GM21529 (cell line): ENCODE results near the gene NOLC1.

Source experiments
- ATAC-seq: cut with Tn5 transposase; IDR thresholded peaks from one replicate; pipeline ENCODE4 v1.9.1; 2021; ENCODE audit not compliant: unreplicated experiment

The NOLC1 gene

DNA sequence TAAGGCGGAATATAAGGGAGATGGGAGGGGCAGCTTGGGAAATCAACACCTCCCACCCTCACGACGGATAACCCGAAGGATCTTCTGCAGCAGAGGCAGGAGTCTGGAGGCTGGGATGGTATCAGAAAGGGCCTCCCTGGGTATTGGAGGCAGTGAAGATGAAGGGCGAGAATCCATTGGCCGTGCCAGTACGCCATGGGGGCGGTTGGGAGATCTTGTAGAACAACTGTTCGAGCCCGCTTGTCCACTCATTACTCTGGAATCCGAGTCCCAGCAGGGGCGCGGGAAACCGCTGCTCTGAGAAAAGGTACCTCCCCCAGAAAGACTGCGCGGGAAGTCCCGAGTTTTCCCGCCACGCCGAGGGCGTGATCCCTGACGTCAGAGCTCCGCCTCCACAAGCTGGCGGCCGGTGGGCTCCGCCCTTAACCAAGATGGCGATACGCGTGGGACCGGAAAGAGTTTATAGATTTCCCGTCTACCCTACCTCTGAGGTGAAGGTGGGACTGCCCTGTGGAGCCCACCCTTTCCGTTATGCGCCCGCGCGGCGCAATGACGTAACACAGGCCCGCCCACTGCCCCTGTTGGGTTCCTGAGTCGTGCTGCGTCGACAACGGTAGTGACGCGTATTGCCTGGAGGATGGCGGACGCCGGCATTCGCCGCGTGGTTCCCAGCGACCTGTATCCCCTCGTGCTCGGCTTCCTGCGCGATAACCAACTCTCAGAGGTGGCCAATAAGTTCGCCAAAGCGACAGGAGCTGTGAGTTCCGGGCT lies at the start of gene NOLC1:
Gene NOLC1 (plus strand): TSS at position 616 of the 771 bp plus-strand sequence. CDS start 22 bp downstream, at position 638.
- ATAC-seq: peak; percentile 95

DNA sequence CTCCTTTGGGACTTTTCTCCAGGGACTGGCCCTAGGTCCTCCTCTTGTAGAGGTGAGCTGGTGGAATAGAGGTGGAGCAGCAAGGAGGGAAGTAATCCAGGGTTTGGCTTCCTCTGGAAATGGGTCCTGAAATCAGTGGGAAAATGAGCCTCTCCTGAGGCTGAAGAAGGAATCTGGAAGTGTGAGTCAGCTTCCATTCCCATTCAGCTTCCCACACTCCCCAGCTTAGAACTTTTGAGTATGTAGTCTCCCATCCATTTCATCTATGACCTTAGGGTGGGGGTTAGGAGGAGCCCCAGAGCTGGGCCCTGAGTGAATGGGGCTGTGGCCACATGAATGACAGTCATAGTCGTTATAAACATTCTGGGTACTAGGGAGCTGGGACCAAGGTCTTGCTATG lies 49.8 kb upstream of the NOLC1 start:
- no peak for ATAC-seq

DNA sequence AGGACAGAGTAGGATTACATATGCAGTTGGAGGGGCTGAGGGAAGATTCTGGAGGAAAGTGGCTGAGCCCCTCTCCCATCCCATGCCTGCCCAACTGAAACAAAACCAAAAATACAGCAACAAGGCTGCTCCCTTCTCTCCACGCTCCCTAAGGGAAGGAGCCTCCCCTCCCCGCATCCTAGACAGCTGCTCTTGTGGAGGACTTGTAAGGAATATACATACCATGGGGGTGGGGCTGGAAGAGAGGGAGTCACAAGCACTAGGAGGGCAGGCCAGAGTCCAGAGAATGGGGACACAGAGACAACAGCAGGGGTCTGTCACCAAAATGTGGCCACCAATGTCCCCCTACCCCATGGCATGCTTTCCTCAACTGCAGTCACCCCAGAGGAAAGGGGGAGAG lies 45.2 kb upstream of the NOLC1 start:
- no peak for ATAC-seq

DNA sequence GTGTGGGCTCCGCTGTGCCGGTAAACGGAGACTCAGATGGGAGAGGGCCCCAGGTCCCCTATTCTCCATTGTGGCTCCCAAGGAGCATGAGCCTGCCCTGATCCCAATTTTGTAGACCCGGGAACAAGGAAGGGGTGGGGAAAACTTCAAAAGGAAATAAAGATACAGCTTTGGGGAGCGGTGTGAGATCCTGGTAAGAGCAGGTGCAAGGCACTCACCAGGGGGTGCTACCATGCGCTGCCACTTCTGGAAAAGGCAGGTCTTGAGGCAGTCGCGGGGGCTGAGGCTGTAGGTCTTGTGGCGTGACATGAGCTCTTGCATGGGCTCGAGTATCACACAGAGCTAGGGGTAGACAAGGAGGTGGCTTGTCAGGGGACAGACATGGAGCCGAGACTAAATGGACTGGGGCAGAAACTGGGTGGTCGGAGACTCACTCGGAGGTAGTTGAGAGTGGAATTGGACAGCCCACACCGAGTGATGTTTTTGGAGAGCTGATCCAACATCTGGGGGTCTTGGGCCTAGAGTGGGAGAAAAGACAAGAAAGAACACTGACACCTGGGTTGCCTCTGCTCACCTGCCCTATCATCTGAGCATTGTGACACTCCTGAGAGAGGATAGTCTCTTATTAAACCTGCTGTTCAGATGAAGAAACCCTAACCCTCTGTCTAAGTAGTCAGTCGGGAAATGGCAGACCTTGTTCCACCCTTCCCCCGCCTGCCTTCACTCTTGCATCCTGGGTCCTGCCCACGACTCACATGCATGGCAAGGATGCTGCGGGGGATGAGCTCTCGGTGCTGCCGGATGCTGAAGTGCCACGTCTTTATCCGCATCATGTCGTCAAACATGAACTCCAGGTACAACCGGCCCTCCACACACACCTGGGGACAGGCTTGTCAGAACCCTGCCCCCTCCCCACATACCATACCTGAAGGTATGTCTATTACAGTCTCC lies 42.7 kb upstream of the NOLC1 start:
- ATAC-seq: no peak

DNA sequence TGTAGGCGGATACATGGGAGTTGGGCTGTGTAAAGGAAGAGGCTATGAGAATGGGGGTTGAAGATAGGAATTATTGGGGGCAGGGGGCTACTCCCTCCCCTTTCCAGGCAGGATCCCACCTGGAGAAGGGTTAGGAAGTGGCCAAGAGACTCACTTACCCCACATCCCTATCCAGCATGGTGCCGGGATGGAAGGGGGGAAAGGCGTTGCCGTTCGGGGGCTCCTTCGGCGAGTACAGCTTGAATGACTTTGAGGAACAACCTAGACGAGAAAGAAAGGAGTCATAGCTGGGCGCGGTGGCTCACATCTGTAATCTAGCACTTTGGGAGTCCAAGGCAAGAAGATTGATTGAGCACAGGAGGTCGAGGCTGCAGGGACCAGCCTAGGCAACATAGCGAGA lies 40.9 kb upstream of the NOLC1 start:
- no peak for ATAC-seq

DNA sequence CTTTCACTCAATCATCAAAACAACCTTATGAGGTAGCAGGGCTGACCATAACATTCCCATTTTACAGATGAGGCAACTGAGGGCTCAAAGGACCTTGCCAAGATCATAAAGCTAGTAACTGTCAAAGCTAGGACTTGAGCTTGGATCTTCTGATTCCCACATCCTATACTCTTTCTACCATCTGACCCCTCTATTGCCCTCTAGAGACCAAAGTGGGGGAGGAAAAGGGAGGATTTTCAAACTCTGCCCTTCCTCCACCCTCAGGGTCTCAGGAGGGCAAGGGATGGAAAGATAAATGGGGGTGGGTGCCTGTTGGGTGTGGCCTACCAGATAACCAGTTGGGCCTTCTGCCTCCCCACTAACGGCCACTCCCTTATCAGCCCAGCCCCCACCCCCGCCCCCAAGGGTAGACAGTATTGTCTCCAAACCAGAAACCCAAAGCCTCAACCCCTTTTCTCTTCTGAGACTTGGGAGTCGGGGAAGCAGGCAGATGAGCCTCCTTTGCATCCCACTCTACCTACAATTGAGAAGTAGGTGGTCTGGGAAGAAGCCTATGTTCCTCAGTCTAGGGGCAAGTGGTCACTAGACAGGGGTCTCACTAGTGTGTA lies 39.9 kb upstream of the NOLC1 start:
- no peak for ATAC-seq

DNA sequence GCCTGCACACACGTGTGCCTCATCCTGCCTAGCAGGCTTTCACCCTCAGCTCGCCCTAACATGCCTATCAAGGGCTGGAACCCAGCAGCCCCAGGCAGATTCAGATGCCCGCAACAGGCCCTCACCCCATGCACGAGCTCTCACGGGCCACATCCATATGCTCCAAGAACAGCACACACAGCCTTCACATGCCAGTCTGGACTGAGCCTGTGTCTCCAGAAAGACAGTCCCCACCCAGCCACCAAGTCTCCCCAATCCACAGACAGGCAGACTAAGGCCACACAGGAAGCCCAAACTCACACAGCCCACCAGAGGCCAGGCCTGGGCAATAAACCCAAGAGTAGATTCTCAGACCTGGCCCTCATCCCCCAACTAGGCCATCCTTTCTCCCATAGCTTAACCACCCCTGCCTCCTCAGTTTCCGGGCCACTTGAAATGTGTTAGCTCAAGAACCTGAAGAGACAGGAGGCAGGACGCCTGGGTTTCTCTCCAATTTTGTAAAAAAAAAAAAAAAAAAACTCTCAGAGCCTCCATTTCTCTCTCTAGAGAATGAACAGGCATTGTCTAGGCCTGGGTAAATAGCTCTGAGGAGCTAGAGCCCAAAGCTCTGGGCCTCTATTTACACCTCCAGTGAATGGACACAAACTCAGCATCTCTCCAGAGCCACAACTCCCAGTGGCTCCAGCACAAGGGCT lies 38.8 kb upstream of the NOLC1 start:
- ATAC-seq: no peak

DNA sequence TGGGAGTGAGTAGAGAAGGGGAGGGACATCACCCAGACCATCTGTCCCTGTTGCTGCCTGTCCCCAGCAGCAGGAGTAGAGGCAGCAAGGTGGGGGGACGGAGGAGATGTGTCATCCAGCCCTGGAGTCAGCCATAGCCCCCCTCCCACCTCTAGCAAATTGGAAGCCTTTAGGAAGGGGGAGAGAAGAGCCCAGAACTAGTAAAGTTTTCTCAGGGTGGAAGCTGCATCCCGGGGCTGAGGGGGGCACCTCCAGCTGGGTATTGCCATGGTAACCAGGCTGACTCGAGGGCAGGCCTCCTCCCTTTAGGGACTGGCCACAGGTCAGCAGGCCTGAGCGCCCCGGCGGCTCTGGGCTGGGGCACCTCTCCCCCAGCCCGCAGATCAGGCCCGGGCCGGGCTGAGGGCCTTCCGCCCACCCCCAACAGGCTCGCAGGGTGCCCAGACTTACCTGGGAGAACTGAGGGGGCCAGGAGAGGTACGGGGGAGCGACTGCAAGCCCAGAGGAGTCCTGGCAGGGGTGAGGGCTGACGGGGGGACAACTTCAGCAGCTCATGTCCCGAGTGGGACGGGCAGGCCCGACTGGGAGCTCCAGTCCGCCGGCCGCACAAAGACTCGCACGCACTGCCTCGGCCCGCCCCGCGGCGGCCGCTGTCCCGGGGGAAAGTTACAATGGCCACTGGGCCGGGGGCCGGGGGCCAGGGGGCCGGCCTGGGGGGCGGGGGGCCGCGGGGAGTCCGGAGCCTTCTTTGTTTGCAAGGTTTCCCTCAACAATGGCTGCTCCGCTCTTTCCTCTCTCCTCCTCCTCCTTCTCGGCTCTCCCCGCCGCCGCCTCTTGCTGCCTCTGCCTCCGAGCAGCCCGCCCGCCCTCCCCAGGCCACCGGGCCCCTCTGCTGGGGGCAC lies 38.0 kb upstream of the NOLC1 start:
- peak; percentile 11 for ATAC-seq

DNA sequence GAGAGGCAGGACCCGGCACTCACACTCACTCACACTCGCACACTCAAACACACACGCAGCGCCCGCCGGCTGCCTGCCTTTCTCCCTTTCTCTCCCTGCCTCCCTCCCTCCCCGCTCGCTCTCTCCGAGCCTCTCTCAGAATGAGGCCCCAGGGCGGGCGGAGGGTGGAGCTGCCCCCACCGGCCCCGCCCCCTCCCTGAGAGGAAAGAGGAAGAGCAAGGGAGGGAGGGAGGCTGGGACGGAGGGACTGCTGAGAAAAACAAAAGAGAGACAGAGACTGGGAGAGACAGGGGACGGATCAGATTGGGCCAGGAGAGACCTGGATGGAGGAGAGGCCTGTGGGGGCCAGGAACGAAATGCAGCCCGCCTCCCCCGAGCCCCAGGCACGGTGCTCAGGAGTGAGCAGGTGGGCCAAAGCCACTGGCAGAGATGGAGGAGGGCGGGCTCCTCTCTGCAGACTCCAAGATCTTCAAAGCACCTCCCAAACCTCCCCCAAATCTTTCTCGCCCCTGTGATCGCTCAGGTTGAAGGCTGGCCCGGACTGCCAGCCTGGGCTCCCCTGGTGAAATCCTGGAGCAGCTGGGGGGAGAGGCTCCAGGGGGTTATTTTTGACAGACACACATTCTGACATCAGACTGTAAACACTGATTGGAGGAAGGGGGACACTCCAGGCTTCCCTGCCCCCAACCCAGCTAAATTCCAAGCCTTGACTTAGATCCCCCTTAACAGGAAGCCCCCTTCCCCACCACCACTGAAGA lies 37.1 kb upstream of the NOLC1 start:
- ATAC-seq: peak; percentile 67

DNA sequence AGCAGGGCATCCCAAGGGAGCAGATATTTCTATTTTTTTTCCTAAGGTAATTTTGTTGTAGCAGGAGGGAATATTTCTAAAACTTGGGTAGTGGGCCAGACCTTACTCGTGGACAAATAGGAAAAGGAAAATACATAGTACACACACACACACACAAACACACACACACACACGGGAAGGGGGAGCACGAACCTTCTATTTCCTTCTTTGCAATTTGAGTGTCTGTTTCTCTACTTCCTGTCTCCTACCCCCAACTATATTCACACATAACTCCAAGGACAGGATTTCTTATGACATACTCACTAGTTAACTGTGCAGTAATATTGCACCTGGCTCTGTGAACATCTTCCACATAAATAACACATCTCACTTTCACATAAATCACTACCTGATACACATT lies 36.4 kb upstream of the NOLC1 start:
- no peak for ATAC-seq

DNA sequence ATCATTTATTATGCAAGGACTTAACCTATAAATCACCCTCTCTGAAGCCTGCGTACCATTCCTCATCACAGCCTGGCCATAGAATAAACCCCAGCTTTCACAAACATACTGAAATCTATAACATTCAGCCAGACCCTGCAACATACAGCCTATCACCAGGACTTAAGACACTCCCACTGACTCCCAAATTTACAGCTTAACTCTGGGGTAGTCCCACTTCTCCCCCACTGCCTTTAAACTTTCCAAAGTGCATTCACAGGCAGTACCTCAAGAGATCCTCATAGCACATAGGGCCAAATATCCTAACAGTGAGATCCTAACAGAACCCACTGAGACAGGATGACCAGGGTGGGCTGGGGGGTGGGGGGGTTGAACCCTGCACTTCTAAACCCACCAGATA lies 35.5 kb upstream of the NOLC1 start:
- no peak for ATAC-seq

DNA sequence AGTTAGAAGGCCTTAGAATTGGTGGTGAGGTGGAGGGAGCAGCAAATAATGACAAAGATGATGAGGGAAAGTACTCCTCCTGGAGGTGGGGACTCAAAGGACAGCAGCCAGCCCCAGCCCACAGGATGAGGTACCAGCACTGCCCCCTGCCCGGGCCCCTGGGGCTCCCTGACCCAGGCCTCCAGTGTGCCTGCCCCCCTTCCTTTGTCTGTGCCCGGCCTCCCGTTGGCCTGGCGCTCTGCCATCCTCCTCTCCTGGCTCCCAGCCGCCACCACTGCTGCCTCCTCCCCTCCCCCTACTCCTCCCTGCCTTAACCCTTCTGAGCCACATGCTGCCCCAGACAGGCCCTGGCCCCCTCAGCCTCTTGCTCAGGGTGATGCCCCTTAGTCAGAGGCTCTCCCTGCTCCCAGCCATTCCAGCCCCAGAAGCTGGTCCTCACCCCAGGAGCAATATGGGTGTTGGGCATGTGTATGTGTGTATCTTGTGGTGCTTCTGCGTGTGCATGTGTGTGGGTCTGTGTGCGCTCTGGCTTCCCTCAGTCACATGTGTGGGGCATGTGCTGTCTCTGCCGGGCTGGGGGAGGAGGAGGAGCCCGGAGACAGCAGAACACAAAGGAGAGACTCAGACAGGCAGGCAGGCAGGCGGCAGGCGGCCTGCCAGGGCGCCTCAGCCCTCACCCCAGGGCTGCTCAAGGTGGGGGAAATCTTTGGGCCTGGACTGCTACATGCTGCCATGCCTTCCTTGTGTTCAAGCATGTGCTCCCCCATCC lies 34.6 kb upstream of the NOLC1 start:
- ATAC-seq: no peak

DNA sequence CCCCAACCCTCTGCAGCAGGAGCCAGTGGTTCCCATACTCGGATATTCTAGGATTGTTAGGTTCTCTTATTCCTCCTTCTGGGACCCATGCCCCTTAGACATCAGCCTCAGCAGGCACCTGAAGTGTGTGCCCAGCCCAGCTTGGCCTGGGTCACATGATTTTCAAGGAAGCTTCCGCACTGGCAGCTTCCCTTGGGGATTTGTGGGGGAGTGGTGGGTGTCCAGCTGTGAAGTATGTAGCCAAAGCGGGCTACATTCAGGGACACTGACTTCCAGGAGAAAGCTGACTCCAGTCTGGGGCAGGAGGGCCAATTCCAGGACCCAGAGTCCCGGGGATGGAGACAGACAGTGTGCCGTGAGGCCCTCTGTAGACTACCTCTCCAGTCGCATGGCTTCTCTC lies 33.3 kb upstream of the NOLC1 start:
- ATAC-seq: no peak

DNA sequence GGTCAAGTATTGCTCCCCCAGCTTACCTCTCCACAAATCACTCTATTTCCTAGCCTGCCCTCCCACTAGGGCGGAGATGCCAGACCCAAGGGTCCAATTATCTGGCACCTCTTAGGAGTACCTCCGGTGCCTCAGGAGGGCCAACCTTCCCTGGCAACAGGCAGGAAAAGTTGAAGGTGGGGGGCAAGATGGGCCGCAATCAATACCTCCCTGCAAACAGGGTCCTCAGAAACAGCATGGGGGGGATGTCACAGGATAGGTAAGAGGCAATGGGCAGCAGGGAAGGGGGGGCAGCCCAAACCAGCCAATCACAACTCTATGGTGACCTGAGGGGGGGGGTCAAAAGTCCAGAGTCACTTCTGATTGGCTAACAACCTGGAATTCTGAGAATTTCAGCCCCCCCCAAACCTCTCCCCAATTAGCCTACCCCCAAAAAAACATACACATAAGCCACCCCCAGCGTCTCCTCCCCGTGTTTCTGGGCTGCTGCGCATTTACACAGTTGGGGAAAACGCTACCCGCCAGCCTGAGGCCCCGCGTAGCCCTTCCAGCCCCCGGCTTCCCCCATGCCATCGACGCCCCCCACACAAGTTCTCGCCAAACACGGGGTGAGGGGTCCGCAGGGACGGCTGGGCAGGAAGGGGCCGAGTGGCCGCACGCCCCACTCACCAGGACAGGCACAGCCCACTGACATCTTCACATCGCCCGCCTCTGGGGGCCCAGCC lies 32.6 kb upstream of the NOLC1 start:
- ATAC-seq: no peak

DNA sequence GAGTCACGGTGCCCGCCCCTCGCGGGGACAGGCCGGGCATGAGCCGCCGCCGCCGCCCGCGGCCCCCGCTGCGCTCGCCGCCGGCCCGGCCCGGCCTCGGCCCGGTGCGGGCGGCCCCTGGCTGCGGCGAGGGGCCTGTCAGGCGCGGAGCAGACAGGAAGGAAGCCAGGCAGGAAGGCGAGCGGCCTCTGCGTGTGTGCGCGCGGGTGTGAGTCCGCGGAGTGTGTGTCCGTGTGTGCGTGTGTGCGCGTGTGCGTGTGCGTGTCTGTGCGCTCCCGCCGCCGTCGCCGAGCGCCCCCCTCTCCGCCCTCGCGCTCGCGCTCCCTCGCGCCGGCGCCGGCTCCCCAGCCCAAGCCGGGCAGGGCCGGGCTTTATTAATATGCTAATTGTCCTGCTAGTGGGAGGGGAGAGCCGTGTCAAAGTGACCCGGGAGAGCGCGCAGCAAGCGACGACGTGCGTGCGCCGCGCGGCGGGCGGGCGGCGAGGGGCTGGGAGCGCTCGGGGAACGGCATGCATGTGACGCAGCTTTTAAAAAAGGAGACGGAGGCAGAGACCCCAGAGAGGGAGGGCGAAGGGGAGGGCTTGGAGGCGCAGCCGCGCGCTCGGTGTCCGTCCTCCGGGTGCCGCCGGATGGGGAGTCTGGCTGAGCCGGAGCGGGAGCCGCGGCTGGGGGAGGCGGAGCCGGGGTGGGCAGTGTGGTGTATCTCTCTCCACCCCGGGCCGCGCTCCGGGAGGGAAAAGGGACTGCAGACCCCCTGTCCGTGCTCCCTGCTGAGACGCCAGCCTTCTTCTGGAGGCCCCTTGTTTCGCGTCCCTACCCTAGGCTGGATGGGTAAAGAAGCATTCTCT lies 31.8 kb upstream of the NOLC1 start, which contains the start of gene LDB1:
Gene LDB1 (minus strand): TSS at position 227 of the 849 bp plus-strand sequence. CDS start 258 bp downstream, outside the sequence.
- peak; percentile 62 for ATAC-seq

DNA sequence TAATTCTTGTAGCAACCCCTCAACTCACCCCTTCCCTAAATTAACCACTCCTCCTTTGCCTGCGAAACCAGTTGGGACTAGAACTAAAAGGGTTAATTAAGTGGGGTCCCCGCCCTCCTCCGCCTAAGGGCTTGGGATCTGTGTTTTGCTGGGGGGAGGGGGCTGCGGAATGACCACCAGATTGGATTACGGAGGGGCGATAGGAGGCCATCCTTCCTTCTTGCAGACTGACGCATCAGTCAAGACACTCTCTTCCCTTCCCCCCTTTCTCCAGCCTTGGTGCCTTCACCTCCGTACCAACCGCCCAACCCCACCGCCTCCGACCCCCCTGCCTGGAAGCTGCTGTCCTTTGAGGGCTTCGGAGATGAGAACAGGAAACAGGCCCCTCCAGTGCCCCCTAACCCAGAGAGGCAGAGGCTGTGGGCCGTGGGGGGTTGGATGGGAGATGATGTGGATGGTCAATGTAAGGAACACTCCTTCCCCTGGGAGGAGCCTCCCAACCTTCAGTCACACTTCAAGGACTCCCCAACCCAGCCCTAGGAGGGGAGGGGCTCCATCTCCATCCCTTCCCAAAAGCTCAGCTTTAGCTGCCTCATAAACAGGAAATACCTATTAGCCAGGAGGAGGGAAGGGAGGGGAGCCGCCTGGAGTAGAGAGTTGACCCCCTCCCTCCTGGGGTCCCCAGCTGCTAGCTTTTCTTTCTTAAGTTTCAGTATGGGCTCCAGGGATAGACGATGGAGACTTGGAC lies 31.0 kb upstream of the NOLC1 start:
- no peak for ATAC-seq
